GM12878 (cell line): ENCODE data around the gene NUDCD3. TPM values are rescaled to one million over a fixed set of nuclear protein-coding genes. Genes with fewer than 3 reads are reported as not detected.

Source experiments
- ATAC-seq: fragments of 200-7000 bp; cut with Tn5 transposase; 3 replicates; pipeline ENCODE4 v1.9.1; 2020; ENCODE audit warnings: mild to moderate bottlenecking, moderate library complexity
- BruUV-seq: library from RNA; stranded (reverse); fragments of 400-500 nt; replicated peaks from 2 replicates; lab custom pipeline; 2021; lab: Mats Ljungman, UMichigan
- CTCF ChIA-PET: fragments of 300-600 bp; sonication (Branson Sonifier 250); formaldehyde crosslinking; extraction: SDS; loops from one replicate; lab custom pipeline; 2021; ENCODE audit warnings: inconsistent platforms; lab: Yijun Ruan, JAX
- POLR2A ChIA-PET: fragments of 350-600 bp; formaldehyde crosslinking; extraction: SDS; loops from one replicate; lab custom pipeline; 2021; ENCODE audit warnings: inconsistent platforms; lab: Charles Lee
- RAD21 ChIA-PET: fragments of 300-600 bp; sonication (Branson Sonifier 250); formaldehyde crosslinking; loops from one replicate; lab custom pipeline; 2023; ENCODE audit warnings: antibody characterized with exemption; ENCODE audit not compliant: unreplicated experiment; lab: Charles Lee
- SMC1A ChIA-PET: fragments of 300-600 bp; sonication (Branson Sonifier 250); formaldehyde crosslinking; loops from one replicate; lab custom pipeline; 2023; ENCODE audit not compliant: unreplicated experiment, uncharacterized antibody; lab: Charles Lee
- DNase-seq: peaks from one replicate; pipeline ENCODE4 v3.0.0-alpha.2; 2011; ENCODE audit warnings: low read depth, low spot score
- FAIRE-seq: peaks from 3 replicates; lab custom pipeline; 2011; peaks lifted over from hg19 to GRCh38; lab: Jason Lieb, UNC
- H2AFZ ChIP-seq: 2 replicates; pipeline ENCODE4 v1.6.0; 2011; ENCODE audit warnings: low read depth, low read length, control low read depth; ENCODE audit not compliant: control insufficient read depth
- H3K27ac ChIP-seq: 2 replicates; pipeline ENCODE4 v1.5.1; 2011; ENCODE audit warnings: control low read depth; ENCODE audit not compliant: control insufficient read depth, insufficient read depth
- H3K27me3 ChIP-seq, 2 experiments: replicated peaks in 1 of 2; 2 replicates each; pipeline versions ENCODE4 v1.6.0 to v1.6.1; 2011; ENCODE audit warnings: low read length in 1 of 2; ENCODE audit not compliant: control insufficient read depth in 2 of 2, insufficient read depth in 2 of 2
- H3K36me3 ChIP-seq, 2 experiments: 2 replicates each; pipeline ENCODE4 v1.5.1; 2011; ENCODE audit warnings: low read length in 1 of 2; ENCODE audit not compliant: control insufficient read depth in 2 of 2, insufficient read depth in 2 of 2
- H3K4me1 ChIP-seq: 2 replicates; pipeline ENCODE4 v1.6.1; 2011; ENCODE audit warnings: mild to moderate bottlenecking, low read length, moderate library complexity, mixed read lengths; ENCODE audit not compliant: control insufficient read depth, insufficient read depth
- H3K4me2 ChIP-seq: 2 replicates; pipeline ENCODE4 v1.6.0; 2011; ENCODE audit warnings: control low read depth; ENCODE audit not compliant: control insufficient read depth, insufficient read depth
- H3K4me3 ChIP-seq: fragments of 200-600 bp; sonication (generic); 2 replicates; pipeline ENCODE4 v1.5.1; 2016
- H3K79me2 ChIP-seq: 2 replicates; pipeline ENCODE4 v1.6.0; 2011; ENCODE audit warnings: low read length; ENCODE audit not compliant: control insufficient read depth, insufficient read depth
- H3K9ac ChIP-seq: 2 replicates; pipeline ENCODE4 v1.8.0; 2011; ENCODE audit warnings: low read length, control low read depth, mixed read lengths; ENCODE audit not compliant: control insufficient read depth, insufficient read depth
- H3K9me3 ChIP-seq: replicated peaks from 3 replicates; pipeline ENCODE4 v1.5.1; 2011; ENCODE audit warnings: mild to moderate bottlenecking, low read length; ENCODE audit not compliant: control insufficient read depth, insufficient read depth
- H4K20me1 ChIP-seq: 2 replicates; pipeline ENCODE4 v1.6.0; 2011; ENCODE audit not compliant: control insufficient read depth, insufficient read depth
- FOXM1 ChIP-seq: IDR thresholded peaks from 2 replicates; pipeline ENCODE4 v1.6.1; 2012; ENCODE audit warnings: low read depth, mild to moderate bottlenecking, inconsistent platforms, low read length, moderate library complexity
- SMAD5 ChIP-seq: IDR thresholded peaks from 2 replicates; pipeline ENCODE4 v1.6.1; 2016; ENCODE audit warnings: antibody characterized with exemption, low read depth
- SP1 ChIP-seq: IDR thresholded peaks from one replicate; pipeline ENCODE4 v1.6.1; 2011; ENCODE audit warnings: low read depth, low read length
- TCF12 ChIP-seq: IDR thresholded peaks from 2 replicates; pipeline ENCODE4 v1.6.1; 2011; ENCODE audit warnings: low read depth, mild to moderate bottlenecking, low read length
- WRNIP1 ChIP-seq: IDR thresholded peaks from 2 replicates; pipeline ENCODE4 v1.6.1; 2011; ENCODE audit warnings: low read depth, low read length, improper control_type of control experiment, borderline replicate concordance
- WGBS: methylation state at CpG from one replicate; pipeline ENCODE4 v1.1.6; 2016; ENCODE audit warnings: low lambda C conversion rate; ENCODE audit not compliant: insufficient replicate concordance, insufficient coverage; ENCODE audit errors: missing lambda C conversion rate; 5-methylcytosine and 5-hydroxymethylcytosine counted together
- in situ Hi-C: fragments of 300-500 bp; cut with MboI; formaldehyde crosslinking; loops from 9 replicates; pipeline ENCODE4 v1.14.3; 2018; ENCODE audit warnings: mixed read lengths
- intact Hi-C: fragments of 100-400 bp; cut with micrococcal nuclease; formaldehyde crosslinking; loops from one replicate; pipeline ENCODE4 v1.14.2; 2022; ENCODE audit not compliant: unreplicated experiment
- polyA plus RNA-seq, 11 experiments: library from polyadenylated mRNA; depleted of rRNA in 4 of 11; unstranded in 6 of 11; stranded (reverse) in 5 of 11; fragments of >200 nt; fragmentation: Nextera tagmentation in 4 of 11; fragmentation: Illumina TruSeq in 1 of 11; extraction: Ambion mirVana in 4 of 11; extraction: Trizol in 1 of 11; gene quantifications; 1 replicate in 1 of 11; 2 replicates in 10 of 11; pipeline versions ENCODE4 v1.2.1 to v1.2.3, GENCODE V29; 2011 to 2016; ENCODE audit warnings: inconsistent platforms in 2 of 11, missing spikeins in 2 of 11, low read depth in 1 of 11
- total RNA-seq, 4 experiments: library from RNA; depleted of rRNA in 3 of 4; stranded (reverse); fragments of >200 nt in 3 of 4; fragmentation: Illumina TruSeq in 1 of 4; extraction: Trizol in 1 of 4; gene quantifications; 2 replicates each; pipeline versions ENCODE4 v1.2.1 to v1.2.3, GENCODE V29; 2013 to 2021
- TF ChIP-seq, protein P1 (sequence below): IDR thresholded peaks from 2 replicates; pipeline ENCODE4 v1.6.1; 2012; ENCODE audit warnings: low read depth, low read length, improper control_type of control experiment

Gene NUDCD3
- total and polyA plus RNA-seq, 10 of the 15 experiments (the other 5 are each of a cell fraction or from before 2014, with no cell fraction given): 25.0 to 89.8 (median 46.4) TPM

DNA sequence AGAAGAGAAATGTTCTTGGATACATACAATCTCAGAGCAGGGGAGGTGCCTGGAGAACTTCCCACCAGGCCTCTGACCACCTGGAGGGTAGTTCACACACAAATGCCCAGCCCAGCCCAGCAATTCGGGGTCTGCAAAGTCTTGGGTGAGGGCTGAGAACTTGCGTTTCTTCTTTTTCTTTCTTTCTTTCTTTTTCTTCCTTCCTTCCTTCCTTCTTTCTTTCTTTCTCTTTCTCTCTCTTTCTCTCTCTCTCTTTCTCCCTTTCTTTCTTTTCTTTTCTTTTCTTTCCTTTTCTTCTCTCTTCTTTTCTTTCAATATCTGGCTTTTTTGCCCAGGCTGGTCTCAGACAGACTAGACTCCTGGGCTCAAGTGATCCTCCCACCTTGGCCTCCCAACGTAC is 28.3 kb upstream of the NUDCD3 start:
- ChIA-PET POLR2A (no interaction called here), CTCF (interaction anchor here (0.9 to 1.8 kb wide), 2 partner anchors 16 to 170 kb away, joined by 3 to 7 read pairs; no protein-coding TSS in a partner anchor), SMC1A (no interaction called here), RAD21 (no interaction called here)
- FAIRE-seq (no peak), ATAC-seq (no peak), DNase-seq (no peak)
- WGBS: 30% methylated on average over 3 of the region's 3 CpGs
- no peaks in the 10 kb centered on the region for H3K36me3 ChIP-seq
- peaks cover 2 to 7% of the 10 kb centered on the region in 2 experiments for H3K27me3 ChIP-seq
- no peak overlapping the region for H2AFZ ChIP-seq
- no TSS peak for BruUV-seq
- no peak overlapping the region for H3K9ac ChIP-seq
- H3K4me1 ChIP-seq: no peaks in the 10 kb centered on the region
- no peak overlapping the region for H3K4me3 ChIP-seq
- TF ChIP-seq FOXM1 (no peak), TCF12 (no peak), SMAD5 (no peak)
- no peaks in the 10 kb centered on the region for H3K9me3 ChIP-seq
- in situ Hi-C loops (no loop called here), intact Hi-C loops (no loop called here)
- H3K4me2 ChIP-seq: no peak overlapping the region
- no peaks in the 10 kb centered on the region for H4K20me1 ChIP-seq
- H3K79me2 ChIP-seq: no peaks in the 10 kb centered on the region
- H3K27ac ChIP-seq: no peak overlapping the region

DNA sequence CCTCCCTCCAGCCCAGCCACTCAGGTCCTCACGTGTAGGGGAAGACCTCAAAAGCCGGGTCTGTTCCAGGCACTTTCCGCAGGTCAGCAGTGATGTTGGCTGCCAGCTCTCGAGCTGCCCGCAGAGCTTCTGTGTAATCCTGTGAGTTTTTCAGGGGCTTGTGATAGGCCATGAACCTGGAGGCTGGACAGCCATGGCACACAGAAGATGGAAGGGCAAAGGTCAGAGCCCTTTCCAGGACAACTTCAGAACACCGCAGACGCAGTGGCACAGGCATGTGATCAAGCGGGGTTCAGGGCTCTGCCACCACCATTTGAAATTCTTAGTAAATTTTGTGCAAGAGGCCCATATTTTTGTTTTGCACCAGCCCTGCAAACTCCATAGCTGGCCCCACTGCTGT is 26.7 kb upstream of the NUDCD3 start:
- ChIA-PET RAD21 (no interaction called here), POLR2A (no interaction called here), SMC1A (no interaction called here), CTCF (no interaction called here)
- no peak overlapping the region for H3K9ac ChIP-seq
- H3K4me1 ChIP-seq: no peaks in the 10 kb centered on the region
- in situ Hi-C loops (no loop called here), intact Hi-C loops (no loop called here)
- H3K79me2 ChIP-seq: no peaks in the 10 kb centered on the region
- no peaks in the 10 kb centered on the region for H3K36me3 ChIP-seq
- no peaks in the 10 kb centered on the region for H3K9me3 ChIP-seq
- no peak overlapping the region for H3K27ac ChIP-seq
- DNase-seq (no peak), ATAC-seq (no peak), FAIRE-seq (no peak)
- no peak overlapping the region for H2AFZ ChIP-seq
- H3K27me3 ChIP-seq: peaks cover 2 to 6% of the 10 kb centered on the region in 2 experiments
- no peaks in the 10 kb centered on the region for H4K20me1 ChIP-seq
- no peak overlapping the region for H3K4me3 ChIP-seq
- 60% methylated on average over 8 of the region's 8 CpGs for WGBS
- no peak overlapping the region for H3K4me2 ChIP-seq
- TF ChIP-seq, protein P1, sequence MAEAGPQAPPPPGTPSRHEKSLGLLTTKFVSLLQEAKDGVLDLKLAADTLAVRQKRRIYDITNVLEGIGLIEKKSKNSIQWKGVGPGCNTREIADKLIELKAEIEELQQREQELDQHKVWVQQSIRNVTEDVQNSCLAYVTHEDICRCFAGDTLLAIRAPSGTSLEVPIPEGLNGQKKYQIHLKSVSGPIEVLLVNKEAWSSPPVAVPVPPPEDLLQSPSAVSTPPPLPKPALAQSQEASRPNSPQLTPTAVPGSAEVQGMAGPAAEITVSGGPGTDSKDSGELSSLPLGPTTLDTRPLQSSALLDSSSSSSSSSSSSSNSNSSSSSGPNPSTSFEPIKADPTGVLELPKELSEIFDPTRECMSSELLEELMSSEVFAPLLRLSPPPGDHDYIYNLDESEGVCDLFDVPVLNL: no peak
- TF ChIP-seq WRNIP1 (no peak), SP1 (no peak)
- BruUV-seq: no TSS peak
